Activated CD8-positive, alpha-beta memory T cell treated with anti-CD3 and anti-CD28 coated beads, Interleukin-2, amount 50 U/mL, for 1 hour (primary cell): ENCODE results near the gene COG3.
"Not testable (repeated sequence)": the region's sequence is repeated elsewhere in the genome, so short reads cannot be mapped to it uniquely, and the experiment has no call there.

Experiments
- DNase-seq: peaks from one replicate; pipeline ENCODE4 v3.0.0-alpha.2; 2020; ENCODE audit errors: extremely low read depth

COG3 gene

DNA sequence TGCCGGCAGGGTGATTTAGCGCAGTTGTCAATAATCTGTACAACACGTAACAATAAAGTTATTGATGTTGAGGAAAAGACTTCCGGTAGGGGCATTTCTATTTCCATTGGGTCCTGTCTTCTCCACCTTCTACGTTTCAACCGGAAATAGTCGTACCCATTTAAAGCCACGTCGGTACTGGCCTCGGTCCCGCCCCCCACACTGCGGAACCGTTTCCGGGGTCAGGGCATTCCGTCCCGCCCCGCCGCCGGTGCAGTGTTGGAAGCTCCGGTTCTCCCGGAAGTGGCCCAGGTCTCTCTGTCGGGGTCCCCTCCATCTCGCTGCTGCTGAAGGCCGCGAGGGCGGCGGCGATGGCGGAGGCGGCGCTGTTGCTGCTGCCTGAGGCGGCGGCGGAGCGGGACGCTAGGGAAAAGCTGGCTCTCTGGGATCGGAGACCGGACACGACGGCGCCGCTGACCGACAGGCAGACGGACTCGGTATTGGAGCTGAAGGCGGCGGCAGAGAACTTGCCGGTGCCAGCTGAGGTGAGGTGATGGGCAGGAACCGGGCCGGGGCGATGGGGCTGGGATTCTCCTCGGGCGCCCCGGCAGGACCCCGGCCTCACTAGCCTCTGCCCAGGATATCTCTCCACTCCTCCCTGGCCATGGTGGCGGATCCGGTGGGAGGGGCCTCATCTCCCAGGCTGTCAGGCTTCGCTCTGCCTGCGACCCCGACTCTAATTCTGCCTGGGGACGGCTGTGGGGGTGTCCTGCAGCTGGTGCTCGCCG lies at the start of gene COG3:
TSS of gene COG3 (plus strand) at position 253 of the 767 bp plus-strand sequence. CDS start at position 351, 98 bp downstream.
- DNase-seq, result peak; percentile 87

DNA sequence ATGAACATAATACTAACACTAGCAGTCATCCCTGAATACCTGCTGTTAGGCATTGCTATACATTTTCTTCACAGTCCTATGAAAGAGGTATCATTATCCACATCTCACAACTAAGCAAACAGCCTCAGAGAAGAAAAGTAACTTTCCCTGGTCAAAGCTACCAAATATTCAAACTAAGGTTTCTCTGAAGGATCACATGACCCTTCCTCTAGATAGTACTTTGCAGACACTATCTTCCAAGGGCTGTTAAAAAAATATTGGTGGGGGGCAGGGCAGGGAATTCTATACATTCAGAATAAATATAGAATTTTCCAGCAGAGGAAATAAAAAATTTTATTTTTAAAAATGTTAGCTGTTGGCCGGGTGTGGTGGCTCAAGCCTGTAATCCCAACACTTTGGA lies 49.6 kb upstream of the COG3 start:
- no peak for DNase-seq

GRCh38 chr13:45416516-45417128 lies 48.1 kb upstream of the COG3 start:
- DNase-seq, result no peak

DNA sequence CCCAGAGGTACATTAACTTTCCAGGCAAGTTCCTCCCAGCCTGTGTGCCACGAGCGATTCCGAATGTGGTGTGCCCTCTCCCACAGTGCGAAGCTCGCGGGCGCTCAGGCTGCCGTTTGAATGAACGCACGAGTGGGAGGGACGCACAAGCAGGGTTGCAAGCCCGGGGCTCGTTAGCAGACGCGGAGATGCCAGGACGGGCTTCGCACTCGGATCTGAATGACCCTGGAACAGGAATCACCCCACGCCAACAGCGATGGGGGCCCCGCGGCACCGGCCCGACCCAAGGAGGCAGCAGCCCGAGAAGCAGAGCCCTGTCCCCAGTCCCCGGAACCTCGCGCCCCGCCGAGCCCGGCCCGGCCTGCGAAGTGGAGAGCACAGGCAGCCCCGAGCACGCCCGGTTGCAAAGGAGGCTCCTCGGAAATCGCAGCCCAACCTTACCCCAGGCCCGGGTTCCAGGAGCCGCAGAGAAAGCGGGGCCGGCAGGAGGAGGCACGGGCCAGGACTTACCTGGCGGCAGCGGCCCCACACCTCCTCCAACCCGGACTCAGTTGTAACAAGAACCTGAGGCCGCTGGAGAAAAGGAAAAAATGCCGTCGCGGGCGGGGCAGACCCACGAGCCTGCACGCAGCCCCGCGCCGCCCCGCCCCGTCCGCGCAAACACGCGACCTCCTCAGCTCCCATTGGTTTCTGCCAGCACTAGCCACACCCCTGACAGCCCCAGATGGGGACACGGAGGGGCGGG lies 46.8 kb upstream of the COG3 start, which contains the start of gene SLC25A30:
TSS of gene SLC25A30 (minus strand) at position 584 of the 745 bp plus-strand sequence. CDS start 6,948 bp downstream, outside the sequence.
- peak; percentile 79 for DNase-seq

GRCh38 chr13:45419389-45419788 lies 45.4 kb upstream of the COG3 start:
- DNase-seq, result not testable (repeated sequence)

DNA sequence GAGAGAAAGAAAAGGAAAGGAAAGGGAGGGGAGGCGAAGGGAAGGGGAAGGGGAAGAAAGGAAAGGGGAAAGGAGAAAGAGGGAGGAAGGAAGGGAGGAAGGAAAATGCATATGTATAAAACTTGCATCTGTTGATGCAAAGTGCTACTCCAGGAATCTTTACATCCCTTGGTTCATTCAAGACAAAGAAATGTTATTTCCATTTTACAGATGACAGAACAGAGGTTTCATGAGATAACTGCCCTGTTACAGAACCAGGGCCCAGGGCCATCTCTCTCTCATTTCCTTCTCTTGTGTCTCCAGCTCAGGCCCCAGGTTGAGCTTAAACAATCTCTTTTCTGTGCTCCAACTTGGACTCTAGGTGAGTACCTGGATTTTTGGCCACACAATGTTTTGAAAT lies 44.8 kb upstream of the COG3 start:
- no peak for DNase-seq

GRCh38 chr13:45422731-45423292 lies 41.9 kb upstream of the COG3 start:
- no peak for DNase-seq

DNA sequence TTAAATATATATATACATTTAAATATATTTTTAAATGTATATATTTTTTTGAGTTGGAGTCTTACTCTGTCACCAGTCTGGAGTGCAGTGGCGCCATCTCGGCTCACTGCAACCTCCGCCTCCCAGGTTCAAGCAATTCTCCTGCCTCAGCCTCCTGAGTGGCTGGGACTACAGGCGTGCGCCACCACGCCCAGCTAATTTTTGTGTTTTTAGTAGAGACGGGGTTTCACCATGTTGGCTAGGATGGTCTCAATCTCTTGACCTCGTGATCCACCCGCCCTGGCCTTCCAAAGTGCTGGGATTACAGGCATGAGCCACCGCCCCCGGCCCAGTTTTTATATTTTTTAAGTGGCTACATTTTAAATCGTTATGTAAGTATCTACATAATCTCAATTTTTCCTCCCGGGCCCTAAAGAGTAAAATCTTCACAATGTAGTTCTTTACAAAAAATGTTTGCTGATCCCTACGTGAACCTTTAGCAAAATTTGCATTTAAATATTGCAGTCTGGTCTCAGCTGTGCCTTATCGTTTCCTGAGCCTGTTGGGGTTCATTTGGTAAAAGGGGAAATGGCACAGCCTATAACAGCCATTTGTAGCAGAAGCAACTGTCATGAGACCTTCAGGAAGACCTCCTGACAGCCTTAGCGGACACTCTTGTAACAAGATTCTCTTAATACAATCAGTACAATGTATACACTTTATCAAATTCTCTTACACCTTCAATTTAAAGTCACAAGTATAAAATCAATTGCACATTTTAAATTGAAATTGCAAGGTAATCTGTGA lies 38.5 kb upstream of the COG3 start:
- DNase-seq, result not testable (repeated sequence)

GRCh38 chr13:45432737-45433380 lies 31.9 kb upstream of the COG3 start:
- no peak for DNase-seq

GRCh38 chr13:45433381-45433790 lies 31.4 kb upstream of the COG3 start:
- DNase-seq, result no peak

- no peak for DNase-seq
Measured at GRCh38 chr13:45434556-45435371, 30.0 kb upstream of the COG3 start.

GRCh38 chr13:45436332-45436731 lies 28.4 kb upstream of the COG3 start:
- no peak for DNase-seq

DNA sequence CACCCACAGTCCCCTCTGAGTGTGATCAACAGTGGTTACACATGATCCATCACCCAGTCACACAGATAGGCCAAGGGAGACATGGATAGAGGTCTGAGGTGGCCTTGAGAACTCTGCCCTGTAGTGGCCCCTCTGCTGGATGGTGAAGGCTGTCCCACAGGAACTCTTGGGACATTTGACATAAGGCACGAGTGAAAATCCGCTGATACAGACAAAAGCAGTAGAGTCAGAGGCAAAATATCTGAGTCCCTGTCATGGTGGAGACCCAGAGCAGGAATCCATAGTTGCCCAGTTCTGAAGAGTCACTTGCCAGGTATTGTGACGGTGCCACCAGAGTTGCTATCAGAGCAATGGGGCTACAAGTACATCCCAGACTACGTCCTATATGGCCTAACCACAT lies 27.8 kb upstream of the COG3 start:
- no peak for DNase-seq

DNA sequence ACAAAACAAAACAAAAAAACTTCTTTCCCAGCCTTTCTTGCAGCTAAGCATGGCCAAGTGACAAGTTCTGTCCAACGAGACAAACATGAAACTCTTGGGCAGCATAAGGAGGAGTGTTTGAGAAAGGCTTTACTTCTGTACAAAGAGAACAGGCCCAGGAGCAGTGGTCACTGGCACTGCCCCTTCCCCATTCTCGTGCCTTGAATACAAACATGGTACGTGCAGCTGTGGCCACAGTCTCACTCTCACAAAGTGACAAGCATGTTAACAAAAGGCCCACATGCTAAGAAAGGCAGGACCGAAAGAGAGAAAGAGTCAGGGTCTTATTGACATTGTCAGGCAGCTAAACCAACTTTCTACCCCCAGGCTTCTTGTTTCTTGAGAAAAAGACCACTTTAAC lies 26.8 kb upstream of the COG3 start:
- no peak for DNase-seq

DNA sequence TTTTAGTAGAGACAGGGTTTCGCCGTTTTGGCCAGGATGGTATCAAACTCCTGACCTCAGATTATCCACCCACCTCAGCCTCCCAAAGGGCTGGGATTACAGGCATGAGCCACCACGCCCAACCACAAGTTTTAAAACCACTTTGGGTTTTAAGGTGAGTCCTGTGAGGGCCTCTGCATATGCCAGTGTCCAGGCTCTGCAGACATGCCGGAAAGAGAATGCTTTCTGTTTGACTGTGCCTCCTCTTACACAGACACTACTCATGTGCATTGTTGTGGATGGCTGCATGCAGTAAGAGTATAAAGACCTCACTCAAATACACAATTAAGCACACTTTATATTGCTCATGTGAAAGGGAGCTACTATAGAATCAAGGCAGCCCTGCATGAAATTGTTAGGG lies 25.7 kb upstream of the COG3 start:
- DNase-seq, result no peak

DNA sequence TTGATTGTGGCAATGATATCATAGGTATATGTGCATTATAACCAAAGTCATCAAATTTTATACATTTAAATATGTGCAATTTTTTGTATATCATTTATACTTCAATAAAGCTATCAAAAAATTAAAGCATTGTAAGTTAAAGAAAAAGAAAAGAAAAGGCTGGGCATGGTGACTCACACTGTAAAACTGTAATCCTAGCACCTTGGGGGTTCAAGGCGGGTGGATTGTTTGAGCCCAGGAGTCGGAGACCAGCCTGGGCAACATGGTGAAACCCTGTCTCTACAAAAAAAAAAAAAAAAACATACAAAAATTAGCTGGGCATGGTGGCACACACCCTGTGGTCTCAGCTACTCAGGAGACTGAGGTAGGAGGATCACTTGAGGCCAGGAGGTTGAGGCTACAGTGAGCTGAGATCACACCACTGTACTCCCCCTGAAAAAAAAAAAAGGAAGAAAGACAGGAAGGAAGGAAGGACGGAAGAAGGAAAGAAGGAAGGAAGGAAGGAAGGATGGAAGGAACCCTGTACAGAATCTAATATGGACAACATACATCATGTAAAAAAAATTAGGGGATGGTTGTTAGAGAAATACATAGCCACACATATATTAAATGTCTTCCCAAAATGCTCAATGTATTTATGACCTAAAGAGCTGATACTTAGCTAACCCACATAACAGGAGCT lies 24.8 kb upstream of the COG3 start:
- no peak for DNase-seq

- no peak for DNase-seq
Measured at GRCh38 chr13:45441633-45442032, 23.1 kb upstream of the COG3 start.

DNA sequence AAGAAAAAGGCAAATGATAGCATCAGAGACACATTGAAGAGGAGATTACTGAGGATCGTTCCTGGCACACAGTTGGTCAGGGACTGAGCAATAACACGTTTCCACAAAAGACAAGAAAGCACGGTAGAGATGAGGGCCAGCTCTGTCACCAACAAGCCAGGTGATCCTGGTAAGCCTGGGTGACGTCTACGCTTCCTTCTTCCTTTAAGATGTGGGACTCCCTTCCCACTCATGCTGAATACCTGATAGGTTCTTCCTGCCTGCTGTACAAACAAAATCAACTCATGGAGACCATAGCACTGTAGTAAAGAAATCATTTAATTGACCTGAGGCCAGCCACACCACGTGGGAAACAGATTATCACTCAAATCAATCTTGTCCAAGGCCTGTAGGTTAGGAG lies 19.7 kb upstream of the COG3 start:
- DNase-seq, result no peak

- no peak for DNase-seq
Measured at GRCh38 chr13:45446181-45446580, 18.6 kb upstream of the COG3 start.
